GM21367 (cell line): ENCODE data around the gene NFAT5.
"Not testable (repeated sequence)": the region's sequence is repeated elsewhere in the genome, so short reads cannot be mapped to it uniquely, and the experiment has no call there.

Experiments used
- ATAC-seq: cut with Tn5 transposase; IDR thresholded peaks from one replicate; pipeline ENCODE4 v1.9.1; 2021; ENCODE audit not compliant: unreplicated experiment

Gene NFAT5

DNA sequence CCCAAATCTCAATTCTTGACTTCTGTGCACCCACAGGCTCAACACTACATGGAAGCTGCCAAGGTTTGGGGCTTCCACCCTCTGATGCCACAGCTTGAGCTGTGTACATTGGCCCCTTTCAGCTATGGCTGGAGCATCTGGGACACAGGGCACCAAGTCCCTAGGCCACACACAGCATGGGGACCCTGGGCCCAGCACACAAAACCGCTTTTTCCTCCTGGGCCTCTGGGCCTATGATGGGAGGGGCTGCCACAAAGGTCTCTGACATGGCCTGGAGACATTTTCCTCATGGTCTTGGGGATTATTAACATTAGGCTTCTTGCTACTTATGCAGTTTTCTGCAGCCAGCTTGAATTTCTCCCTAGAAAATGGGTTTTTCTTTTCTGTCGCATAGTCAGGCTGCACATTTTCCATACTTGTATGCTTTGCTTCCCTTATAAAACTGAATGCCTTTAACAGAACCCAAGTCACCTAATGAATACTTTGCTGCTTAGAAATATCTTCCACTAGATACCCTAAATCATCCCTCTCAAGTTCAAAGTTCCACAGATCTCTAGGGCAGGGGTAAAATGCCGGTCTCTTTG is 70.9 kb downstream of the NFAT5 start:
- ATAC-seq: not testable (repeated sequence)

DNA sequence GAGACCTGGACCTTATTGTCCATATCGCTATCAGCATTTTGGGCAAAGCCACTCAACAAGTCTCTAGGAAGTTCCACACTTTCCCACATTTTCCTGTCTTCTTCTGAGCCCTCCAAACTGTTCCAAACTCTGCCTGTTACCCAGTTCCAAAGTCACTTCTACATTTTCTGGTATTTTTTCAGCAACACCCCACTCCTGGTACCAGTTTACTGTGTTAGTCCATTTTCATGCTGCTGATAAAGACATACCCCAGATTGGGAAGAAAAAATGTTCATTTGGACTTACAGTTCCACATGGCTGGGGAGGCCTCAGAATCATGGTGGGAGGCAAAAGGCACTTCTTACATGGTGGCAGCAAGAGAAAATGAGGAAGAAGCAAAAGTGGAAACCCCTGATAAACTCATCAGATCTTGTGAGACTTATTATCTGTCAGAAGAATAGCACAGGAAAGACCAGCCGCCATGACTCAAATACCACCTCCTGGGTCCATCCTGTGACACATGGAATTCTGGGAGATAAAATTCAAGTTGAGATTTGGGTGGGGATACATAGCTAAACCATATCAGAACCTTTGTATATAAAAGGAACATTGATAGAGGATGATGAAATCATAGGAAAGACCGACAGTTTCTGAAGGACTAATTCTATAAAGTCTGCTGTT is 71.6 kb downstream of the NFAT5 start:
- ATAC-seq: not testable (repeated sequence)

- not testable (repeated sequence) for ATAC-seq
Observed at GRCh38 chr16:69643997-69644396, 78.2 kb downstream of the NFAT5 start.

DNA sequence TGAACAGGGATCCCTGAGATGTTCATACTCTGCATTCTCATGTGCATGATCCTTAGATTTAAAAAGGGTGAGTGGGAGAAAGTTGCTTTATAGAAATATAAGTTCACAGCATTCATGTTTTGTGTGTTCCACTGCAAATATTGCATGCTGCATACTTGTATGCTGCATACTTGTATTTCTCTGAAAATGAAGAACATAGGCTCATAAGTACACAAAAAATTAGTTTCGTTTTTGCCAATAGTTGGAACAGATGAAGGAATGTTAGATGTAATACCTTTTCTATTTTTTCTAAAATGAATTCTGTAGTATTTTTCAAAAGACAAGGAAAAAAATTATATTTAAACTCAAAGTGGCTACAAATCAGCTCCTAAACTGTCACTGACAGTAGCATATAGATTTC is 79.0 kb downstream of the NFAT5 start:
- ATAC-seq: no peak

GRCh38 chr16:69647020-69647419 is 81.3 kb downstream of the NFAT5 start:
- ATAC-seq: no peak

- ATAC-seq: no peak
Observed at GRCh38 chr16:69651217-69651616, 85.5 kb downstream of the NFAT5 start.

DNA sequence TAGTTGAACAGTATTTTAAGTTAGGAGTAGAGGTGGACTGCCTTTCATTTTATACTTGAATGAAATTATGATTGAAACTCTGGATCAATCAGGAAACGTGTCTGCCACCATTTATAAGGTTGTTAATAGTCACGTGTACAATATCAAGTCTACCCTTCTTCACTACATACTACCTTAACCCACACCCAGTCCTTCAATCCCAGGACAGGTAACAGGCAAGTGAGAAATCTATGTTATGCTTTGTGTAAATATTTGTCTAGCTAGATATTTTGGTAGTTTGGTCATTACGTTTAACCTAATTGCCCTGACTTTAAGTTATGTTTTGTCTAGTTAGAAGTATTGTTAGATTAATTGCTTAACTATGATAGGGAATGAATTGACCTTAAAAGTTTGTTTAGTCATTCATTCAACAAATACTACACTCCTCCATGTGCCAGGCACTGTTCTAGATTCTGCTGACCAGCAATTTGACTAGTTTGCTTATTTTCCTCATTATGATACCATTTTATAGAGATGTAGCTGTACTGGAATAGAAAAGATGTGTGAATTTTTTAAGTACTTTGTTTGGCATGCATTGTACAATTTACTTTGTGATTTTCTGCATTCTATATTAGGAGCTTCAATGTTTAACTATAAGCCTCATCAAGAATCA is 88.6 kb downstream of the NFAT5 start:
- no peak for ATAC-seq

DNA sequence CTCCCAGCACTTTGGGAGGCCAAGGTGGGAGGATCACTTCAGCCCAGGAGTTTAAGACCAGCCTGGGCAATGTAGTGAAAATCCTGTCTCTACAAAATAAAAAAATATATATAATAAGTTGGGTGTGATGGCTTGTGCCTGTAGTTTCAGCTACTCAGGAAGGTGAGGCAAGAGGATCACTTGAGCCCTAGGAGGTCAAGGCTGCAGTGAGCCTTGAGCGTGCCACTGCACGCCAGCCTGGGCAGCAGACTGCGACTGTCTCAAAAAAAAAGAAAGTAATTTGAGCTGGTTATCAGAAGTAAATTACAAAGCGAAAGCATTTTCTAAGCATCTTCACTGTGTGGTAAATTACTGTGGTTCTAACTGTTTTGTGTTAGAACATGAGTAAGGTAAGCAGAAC is 94.4 kb downstream of the NFAT5 start:
- ATAC-seq: no peak

GRCh38 chr16:69662901-69663300 is 97.1 kb downstream of the NFAT5 start:
- no peak for ATAC-seq

GRCh38 chr16:69663846-69664245 is 98.1 kb downstream of the NFAT5 start:
- no peak for ATAC-seq

- no peak for ATAC-seq
Observed at GRCh38 chr16:69669577-69669976, 103.8 kb downstream of the NFAT5 start.

GRCh38 chr16:69672315-69672997 is 106.7 kb downstream of the NFAT5 start:
- no peak for ATAC-seq

GRCh38 chr16:69672998-69673713 is 107.4 kb downstream of the NFAT5 start:
- ATAC-seq: no peak

- ATAC-seq: no peak
Observed at GRCh38 chr16:69680358-69680757, 114.6 kb downstream of the NFAT5 start.

- no peak for ATAC-seq
Observed at GRCh38 chr16:69688589-69688988, 122.8 kb downstream of the NFAT5 start.

DNA sequence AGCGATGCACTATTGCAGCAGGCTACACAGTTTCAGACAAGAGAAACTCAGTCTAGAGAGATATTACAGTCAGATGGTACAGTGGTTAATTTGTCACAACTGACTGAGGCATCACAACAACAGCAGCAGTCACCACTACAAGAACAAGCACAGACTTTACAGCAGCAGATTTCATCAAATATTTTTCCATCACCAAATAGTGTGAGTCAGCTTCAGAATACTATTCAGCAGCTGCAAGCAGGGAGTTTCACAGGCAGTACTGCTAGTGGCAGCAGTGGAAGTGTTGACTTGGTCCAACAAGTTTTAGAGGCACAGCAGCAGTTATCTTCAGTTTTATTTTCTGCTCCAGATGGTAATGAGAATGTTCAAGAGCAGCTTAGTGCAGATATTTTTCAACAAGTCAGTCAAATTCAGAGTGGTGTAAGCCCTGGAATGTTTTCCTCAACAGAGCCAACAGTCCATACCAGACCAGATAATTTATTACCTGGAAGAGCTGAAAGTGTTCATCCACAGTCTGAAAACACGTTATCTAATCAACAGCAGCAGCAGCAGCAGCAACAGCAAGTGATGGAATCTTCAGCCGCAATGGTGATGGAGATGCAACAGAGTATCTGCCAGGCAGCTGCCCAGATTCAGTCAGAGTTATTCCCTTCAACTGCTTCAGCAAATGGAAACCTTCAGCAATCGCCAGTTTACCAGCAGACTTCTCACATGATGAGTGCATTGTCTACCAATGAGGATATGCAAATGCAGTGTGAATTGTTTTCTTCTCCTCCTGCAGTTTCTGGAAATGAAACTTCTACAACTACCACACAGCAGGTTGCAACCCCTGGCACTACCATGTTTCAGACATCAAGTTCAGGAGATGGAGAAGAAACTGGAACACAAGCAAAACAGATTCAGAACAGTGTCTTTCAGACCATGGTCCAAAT is 126.5 kb downstream of the NFAT5 start:
- no peak for ATAC-seq

DNA sequence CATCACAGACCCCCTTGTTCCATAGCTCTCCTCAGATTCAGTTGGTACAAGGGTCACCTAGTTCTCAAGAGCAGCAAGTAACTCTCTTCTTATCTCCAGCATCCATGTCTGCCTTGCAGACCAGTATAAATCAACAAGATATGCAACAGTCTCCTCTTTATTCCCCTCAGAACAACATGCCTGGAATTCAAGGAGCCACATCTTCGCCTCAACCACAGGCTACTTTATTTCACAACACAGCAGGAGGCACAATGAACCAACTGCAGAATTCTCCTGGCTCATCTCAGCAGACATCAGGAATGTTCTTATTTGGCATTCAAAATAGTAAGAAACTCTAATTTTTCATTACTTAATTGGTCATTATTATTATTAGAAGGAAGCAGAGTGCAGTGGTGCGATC is 128.2 kb downstream of the NFAT5 start:
- ATAC-seq: no peak

DNA sequence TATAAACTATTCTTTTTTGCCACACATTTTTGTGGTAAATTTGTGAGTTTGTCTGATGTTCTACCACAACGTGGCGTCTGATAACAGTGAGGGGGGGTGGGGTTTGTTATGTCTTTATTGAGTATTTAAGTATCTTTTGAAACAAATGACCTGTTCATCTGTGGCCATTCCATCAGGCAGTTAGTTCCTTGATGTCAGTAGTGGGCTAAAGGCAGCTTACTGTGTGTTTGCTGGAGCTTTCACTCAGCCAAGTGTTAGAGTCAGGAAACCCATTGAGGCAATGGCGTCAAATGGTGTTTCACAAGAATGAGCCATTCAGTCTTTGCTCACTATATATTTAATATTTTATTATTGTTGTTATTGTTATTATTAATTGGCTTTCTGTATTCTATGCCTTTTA is 132.6 kb downstream of the NFAT5 start:
- ATAC-seq: no peak

DNA sequence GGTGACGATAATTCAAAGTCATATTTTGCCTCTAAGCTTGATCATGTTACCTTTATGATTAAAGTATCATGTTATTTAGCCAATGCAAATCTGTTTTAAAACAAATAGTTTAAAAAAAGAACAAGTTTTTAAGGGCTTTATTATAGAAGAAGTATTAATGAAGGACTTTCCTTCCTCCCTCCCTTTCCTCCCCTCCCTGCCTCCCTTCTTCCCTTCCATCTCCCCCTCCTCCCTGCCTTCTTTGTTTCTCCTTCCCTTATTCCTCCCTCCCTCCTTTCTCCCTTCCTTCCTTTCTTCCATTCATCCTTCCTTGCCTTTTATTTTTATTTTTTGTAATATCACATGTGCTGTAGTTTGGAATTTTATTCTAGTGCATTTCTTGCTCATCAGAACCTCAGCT is 134.1 kb downstream of the NFAT5 start:
- ATAC-seq: no peak

- no peak for ATAC-seq
Observed at GRCh38 chr16:69701452-69701851, 135.7 kb downstream of the NFAT5 start.
